GM23338 (cell line): Measurements from ENCODE around the gene CTDSPL. TPM values are rescaled to one million over a fixed set of nuclear protein-coding genes. Genes with fewer than 3 reads are reported as not detected.

Source experiments
- ATAC-seq: fragments of 200-7000 bp; cut with Tn5 transposase; 3 replicates; pipeline ENCODE4 v1.9.1; 2020
- DNase-seq: peaks from one replicate; pipeline ENCODE4 v3.0.0-alpha.2; 2015; ENCODE audit warnings: low spot score
- H2AFZ ChIP-seq: fragments of 200-600 bp; sonication (generic); 2 replicates; pipeline ENCODE4 v1.8.0; 2016; ENCODE audit warnings: antibody characterized with exemption, mild to moderate bottlenecking, moderate library complexity
- H3F3A ChIP-seq: fragments of 200-600 bp; sonication (generic); replicated peaks from 2 replicates; pipeline ENCODE4 v1.8.0; 2017; ENCODE audit warnings: antibody characterized with exemption, mixed run types, low read depth
- H3K27ac ChIP-seq: fragments of 200-600 bp; sonication (generic); 2 replicates; pipeline ENCODE4 v1.6.1; 2016; ENCODE audit warnings: low read depth
- H3K27me3 ChIP-seq: fragments of 200-600 bp; sonication (generic); 2 replicates; pipeline ENCODE4 v1.8.0; 2016; ENCODE audit warnings: mild to moderate bottlenecking, mixed run types, moderate library complexity; ENCODE audit not compliant: insufficient read depth
- H3K36me3 ChIP-seq: fragments of 200-600 bp; sonication (generic); 2 replicates; pipeline ENCODE4 v1.8.0; 2016; ENCODE audit warnings: mild to moderate bottlenecking; ENCODE audit not compliant: insufficient read depth
- H3K4me1 ChIP-seq: fragments of 200-600 bp; sonication (generic); 2 replicates; pipeline ENCODE4 v1.8.0; 2016; ENCODE audit warnings: mild to moderate bottlenecking, moderate library complexity; ENCODE audit not compliant: insufficient read depth
- H3K4me2 ChIP-seq: fragments of 200-600 bp; sonication (generic); 2 replicates; pipeline ENCODE4 v1.7.1; 2017; ENCODE audit warnings: mixed run types
- H3K4me3 ChIP-seq: fragments of 200-600 bp; sonication (generic); 2 replicates; pipeline ENCODE4 v1.6.1; 2016; ENCODE audit warnings: mixed run types
- H3K79me2 ChIP-seq: fragments of 200-600 bp; sonication (generic); replicated peaks from 2 replicates; pipeline ENCODE4 v1.8.0; 2017; ENCODE audit warnings: mild to moderate bottlenecking; ENCODE audit not compliant: insufficient read depth
- H3K9me2 ChIP-seq: fragments of 200-600 bp; sonication (generic); 2 replicates; pipeline ENCODE4 v1.8.0; 2017; ENCODE audit not compliant: insufficient read depth
- H4K20me1 ChIP-seq: fragments of 200-600 bp; sonication (generic); replicated peaks from 2 replicates; pipeline ENCODE4 v1.8.0; 2017; ENCODE audit warnings: mild to moderate bottlenecking; ENCODE audit not compliant: insufficient read depth
- H3K27ac Mint-ChIP-seq: 2 replicates; pipeline ENCODE4 v1.8.0; 2020; ENCODE audit warnings: inconsistent platforms, mild to moderate bottlenecking, moderate library complexity, mixed read lengths
- H3K27me3 Mint-ChIP-seq: 3 replicates; pipeline ENCODE4 v1.8.0; 2022; ENCODE audit warnings: low read depth, mild to moderate bottlenecking, moderate library complexity, mixed read lengths, inconsistent platforms; ENCODE audit not compliant: insufficient read depth, poor library complexity
- H3K36me3 Mint-ChIP-seq: 3 replicates; pipeline ENCODE4 v1.8.0; 2021; ENCODE audit warnings: low read depth, mild to moderate bottlenecking, inconsistent platforms, moderate library complexity, mixed read lengths
- H3K4me1 Mint-ChIP-seq: 3 replicates; pipeline ENCODE4 v1.8.0; 2020; ENCODE audit warnings: mild to moderate bottlenecking, inconsistent platforms, mixed read lengths
- H3K4me3 Mint-ChIP-seq: 3 replicates; pipeline ENCODE4 v1.8.0; 2021; ENCODE audit warnings: moderate library complexity, mild to moderate bottlenecking, inconsistent platforms, mixed read lengths
- H3K9me3 Mint-ChIP-seq: 3 replicates; pipeline ENCODE4 v1.8.0; 2020; ENCODE audit warnings: moderate library complexity, mild to moderate bottlenecking, inconsistent platforms, mixed read lengths
- CREB1 ChIP-seq: fragments of 250-450 bp; sonication (Bioruptor Pico); IDR thresholded peaks from 2 replicates; pipeline ENCODE4 v1.5.0; 2020; ENCODE audit warnings: low read depth, mild to moderate bottlenecking, moderate library complexity
- CTCF ChIP-seq, 2 experiments: fragments of 200-600 bp in 1 of 2; sonication (generic) in 1 of 2; conservative IDR thresholded peaks; 2 replicates each; pipeline versions ENCODE4 v1.5.1 to v1.6.1; 2016 to 2017; ENCODE audit warnings: antibody characterized with exemption in 2 of 2, low read depth in 2 of 2, mild to moderate bottlenecking in 2 of 2, moderate library complexity in 1 of 2
- EZH2 ChIP-seq: fragments of 200-600 bp; sonication (generic); IDR thresholded peaks from one replicate; pipeline ENCODE4 v1.8.0; 2017; ENCODE audit warnings: antibody characterized with exemption, mild to moderate bottlenecking, low read depth; ENCODE audit not compliant: unreplicated experiment
- EZH2phosphoT487 ChIP-seq: fragments of 200-600 bp; sonication (generic); IDR thresholded peaks from one replicate; pipeline ENCODE4 v1.8.1; 2018; ENCODE audit warnings: antibody characterized with exemption; ENCODE audit not compliant: unreplicated experiment
- JUNB ChIP-seq: IDR thresholded peaks from one replicate; pipeline ENCODE4 v1.6.1; 2016; ENCODE audit warnings: antibody characterized with exemption; ENCODE audit not compliant: unreplicated experiment
- NANOG ChIP-seq: IDR thresholded peaks from 2 replicates; pipeline ENCODE4 v1.6.1; 2016; ENCODE audit warnings: antibody characterized with exemption, borderline replicate concordance
- POLR2AphosphoS5 ChIP-seq: IDR thresholded peaks from 2 replicates; pipeline ENCODE4 v1.6.1; 2016; ENCODE audit warnings: antibody characterized with exemption, low read depth
- STAT1 ChIP-seq: IDR thresholded peaks from one replicate; pipeline ENCODE4 v1.6.1; 2016; ENCODE audit warnings: antibody characterized with exemption; ENCODE audit not compliant: unreplicated experiment
- ZNF114 ChIP-seq: fragments of 250-450 bp; sonication (Bioruptor Pico); IDR thresholded peaks from 2 replicates; pipeline ENCODE4 v1.5.0; 2020; ENCODE audit warnings: mild to moderate bottlenecking, moderate library complexity
- ZNF331 ChIP-seq: fragments of 250-450 bp; sonication (Bioruptor Pico); IDR thresholded peaks from 2 replicates; pipeline ENCODE4 v1.5.0; 2020; ENCODE audit warnings: low read depth, mild to moderate bottlenecking, moderate library complexity
- polyA plus RNA-seq: library from polyadenylated mRNA; unstranded; fragments of >200 nt; fragmentation: Nextera tagmentation; extraction: Ambion mirVana; gene quantifications from 2 replicates; pipeline ENCODE4 v1.2.1, GENCODE V29; 2016
- total RNA-seq: library from RNA; depleted of rRNA; stranded (reverse); fragments of >200 nt; shearing (Covaris generic); gene quantifications from 2 replicates; pipeline ENCODE4 v1.2.3, GENCODE V29; 2014
- TF ChIP-seq, protein P1 (sequence below): IDR thresholded peaks from 2 replicates; pipeline ENCODE4 v1.6.1; 2016; ENCODE audit warnings: antibody characterized with exemption
- TF ChIP-seq, protein P2 (sequence below): IDR thresholded peaks from one replicate; pipeline ENCODE4 v1.6.1; 2018; ENCODE audit warnings: antibody characterized with exemption; ENCODE audit not compliant: unreplicated experiment
- TF ChIP-seq, protein P3 (sequence below): fragments of 250-450 bp; sonication (Bioruptor Pico); IDR thresholded peaks from 2 replicates; pipeline ENCODE4 v1.5.0; 2020; ENCODE audit warnings: mild to moderate bottlenecking, moderate library complexity

The CTDSPL gene
- total and polyA plus RNA-seq, 2 experiments from 2014 or later, result 23.2 to 42.0 TPM

- no peak for ATAC-seq
Measured at GRCh38 chr3:37824954-37825328, 36.7 kb upstream of the CTDSPL start.

More at GRCh38 chr3:37824954-37825328, 36.7 kb upstream of the CTDSPL start:
- Histone ChIP-seq H3K4me3 (no peak overlapping the region), H3K4me2 (0 out of 2 replicates have a peak overlapping the region, but pooled peaks have one; percentile 5), H3K27me3 (no peaks in the 10 kb centered on the region), H3K36me3 (no peaks in the 10 kb centered on the region), H2AFZ (no peak overlapping the region), H3K4me1 (peaks cover 23% of the 10 kb centered on the region), H3K27ac (no peak overlapping the region), H3F3A (no peaks in the 10 kb centered on the region), H4K20me1 (no peaks in the 10 kb centered on the region), H3K9me2 (no peaks in the 10 kb centered on the region), H3K79me2 (no peaks in the 10 kb centered on the region)
- Mint-ChIP-seq H3K4me1 (peaks cover 24% of the 10 kb centered on the region; the same call in 2 of the 3 replicates), H3K9me3 (no peaks in the 10 kb centered on the region), H3K27me3 (no peaks in the 10 kb centered on the region), H3K36me3 (no peaks in the 10 kb centered on the region), H3K27ac (no peak overlapping the region), H3K4me3 (no peak overlapping the region)
- DNase-seq, result peak; percentile 56
- TF ChIP-seq EZH2 (no peak), JUNB (no peak), STAT1 (no peak), CTCF (conservative IDR thresholded peaks at IDR 0.05; ENCODE audit: low read depth in 2 of 2) (no peak), ZNF114 (no peak), NANOG (no peak), CREB1 (CRISPR knock-in tag) (no peak), POLR2AphosphoS5 (no peak), ZNF331 (CRISPR knock-in tag) (no peak), EZH2phosphoT487 (no peak)
- TF ChIP-seq, protein P1, sequence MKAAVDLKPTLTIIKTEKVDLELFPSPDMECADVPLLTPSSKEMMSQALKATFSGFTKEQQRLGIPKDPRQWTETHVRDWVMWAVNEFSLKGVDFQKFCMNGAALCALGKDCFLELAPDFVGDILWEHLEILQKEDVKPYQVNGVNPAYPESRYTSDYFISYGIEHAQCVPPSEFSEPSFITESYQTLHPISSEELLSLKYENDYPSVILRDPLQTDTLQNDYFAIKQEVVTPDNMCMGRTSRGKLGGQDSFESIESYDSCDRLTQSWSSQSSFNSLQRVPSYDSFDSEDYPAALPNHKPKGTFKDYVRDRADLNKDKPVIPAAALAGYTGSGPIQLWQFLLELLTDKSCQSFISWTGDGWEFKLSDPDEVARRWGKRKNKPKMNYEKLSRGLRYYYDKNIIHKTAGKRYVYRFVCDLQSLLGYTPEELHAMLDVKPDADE, result no peak
- TF ChIP-seq, protein P2, sequence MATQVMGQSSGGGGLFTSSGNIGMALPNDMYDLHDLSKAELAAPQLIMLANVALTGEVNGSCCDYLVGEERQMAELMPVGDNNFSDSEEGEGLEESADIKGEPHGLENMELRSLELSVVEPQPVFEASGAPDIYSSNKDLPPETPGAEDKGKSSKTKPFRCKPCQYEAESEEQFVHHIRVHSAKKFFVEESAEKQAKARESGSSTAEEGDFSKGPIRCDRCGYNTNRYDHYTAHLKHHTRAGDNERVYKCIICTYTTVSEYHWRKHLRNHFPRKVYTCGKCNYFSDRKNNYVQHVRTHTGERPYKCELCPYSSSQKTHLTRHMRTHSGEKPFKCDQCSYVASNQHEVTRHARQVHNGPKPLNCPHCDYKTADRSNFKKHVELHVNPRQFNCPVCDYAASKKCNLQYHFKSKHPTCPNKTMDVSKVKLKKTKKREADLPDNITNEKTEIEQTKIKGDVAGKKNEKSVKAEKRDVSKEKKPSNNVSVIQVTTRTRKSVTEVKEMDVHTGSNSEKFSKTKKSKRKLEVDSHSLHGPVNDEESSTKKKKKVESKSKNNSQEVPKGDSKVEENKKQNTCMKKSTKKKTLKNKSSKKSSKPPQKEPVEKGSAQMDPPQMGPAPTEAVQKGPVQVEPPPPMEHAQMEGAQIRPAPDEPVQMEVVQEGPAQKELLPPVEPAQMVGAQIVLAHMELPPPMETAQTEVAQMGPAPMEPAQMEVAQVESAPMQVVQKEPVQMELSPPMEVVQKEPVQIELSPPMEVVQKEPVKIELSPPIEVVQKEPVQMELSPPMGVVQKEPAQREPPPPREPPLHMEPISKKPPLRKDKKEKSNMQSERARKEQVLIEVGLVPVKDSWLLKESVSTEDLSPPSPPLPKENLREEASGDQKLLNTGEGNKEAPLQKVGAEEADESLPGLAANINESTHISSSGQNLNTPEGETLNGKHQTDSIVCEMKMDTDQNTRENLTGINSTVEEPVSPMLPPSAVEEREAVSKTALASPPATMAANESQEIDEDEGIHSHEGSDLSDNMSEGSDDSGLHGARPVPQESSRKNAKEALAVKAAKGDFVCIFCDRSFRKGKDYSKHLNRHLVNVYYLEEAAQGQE, result no peak
- TF ChIP-seq, protein P3, sequence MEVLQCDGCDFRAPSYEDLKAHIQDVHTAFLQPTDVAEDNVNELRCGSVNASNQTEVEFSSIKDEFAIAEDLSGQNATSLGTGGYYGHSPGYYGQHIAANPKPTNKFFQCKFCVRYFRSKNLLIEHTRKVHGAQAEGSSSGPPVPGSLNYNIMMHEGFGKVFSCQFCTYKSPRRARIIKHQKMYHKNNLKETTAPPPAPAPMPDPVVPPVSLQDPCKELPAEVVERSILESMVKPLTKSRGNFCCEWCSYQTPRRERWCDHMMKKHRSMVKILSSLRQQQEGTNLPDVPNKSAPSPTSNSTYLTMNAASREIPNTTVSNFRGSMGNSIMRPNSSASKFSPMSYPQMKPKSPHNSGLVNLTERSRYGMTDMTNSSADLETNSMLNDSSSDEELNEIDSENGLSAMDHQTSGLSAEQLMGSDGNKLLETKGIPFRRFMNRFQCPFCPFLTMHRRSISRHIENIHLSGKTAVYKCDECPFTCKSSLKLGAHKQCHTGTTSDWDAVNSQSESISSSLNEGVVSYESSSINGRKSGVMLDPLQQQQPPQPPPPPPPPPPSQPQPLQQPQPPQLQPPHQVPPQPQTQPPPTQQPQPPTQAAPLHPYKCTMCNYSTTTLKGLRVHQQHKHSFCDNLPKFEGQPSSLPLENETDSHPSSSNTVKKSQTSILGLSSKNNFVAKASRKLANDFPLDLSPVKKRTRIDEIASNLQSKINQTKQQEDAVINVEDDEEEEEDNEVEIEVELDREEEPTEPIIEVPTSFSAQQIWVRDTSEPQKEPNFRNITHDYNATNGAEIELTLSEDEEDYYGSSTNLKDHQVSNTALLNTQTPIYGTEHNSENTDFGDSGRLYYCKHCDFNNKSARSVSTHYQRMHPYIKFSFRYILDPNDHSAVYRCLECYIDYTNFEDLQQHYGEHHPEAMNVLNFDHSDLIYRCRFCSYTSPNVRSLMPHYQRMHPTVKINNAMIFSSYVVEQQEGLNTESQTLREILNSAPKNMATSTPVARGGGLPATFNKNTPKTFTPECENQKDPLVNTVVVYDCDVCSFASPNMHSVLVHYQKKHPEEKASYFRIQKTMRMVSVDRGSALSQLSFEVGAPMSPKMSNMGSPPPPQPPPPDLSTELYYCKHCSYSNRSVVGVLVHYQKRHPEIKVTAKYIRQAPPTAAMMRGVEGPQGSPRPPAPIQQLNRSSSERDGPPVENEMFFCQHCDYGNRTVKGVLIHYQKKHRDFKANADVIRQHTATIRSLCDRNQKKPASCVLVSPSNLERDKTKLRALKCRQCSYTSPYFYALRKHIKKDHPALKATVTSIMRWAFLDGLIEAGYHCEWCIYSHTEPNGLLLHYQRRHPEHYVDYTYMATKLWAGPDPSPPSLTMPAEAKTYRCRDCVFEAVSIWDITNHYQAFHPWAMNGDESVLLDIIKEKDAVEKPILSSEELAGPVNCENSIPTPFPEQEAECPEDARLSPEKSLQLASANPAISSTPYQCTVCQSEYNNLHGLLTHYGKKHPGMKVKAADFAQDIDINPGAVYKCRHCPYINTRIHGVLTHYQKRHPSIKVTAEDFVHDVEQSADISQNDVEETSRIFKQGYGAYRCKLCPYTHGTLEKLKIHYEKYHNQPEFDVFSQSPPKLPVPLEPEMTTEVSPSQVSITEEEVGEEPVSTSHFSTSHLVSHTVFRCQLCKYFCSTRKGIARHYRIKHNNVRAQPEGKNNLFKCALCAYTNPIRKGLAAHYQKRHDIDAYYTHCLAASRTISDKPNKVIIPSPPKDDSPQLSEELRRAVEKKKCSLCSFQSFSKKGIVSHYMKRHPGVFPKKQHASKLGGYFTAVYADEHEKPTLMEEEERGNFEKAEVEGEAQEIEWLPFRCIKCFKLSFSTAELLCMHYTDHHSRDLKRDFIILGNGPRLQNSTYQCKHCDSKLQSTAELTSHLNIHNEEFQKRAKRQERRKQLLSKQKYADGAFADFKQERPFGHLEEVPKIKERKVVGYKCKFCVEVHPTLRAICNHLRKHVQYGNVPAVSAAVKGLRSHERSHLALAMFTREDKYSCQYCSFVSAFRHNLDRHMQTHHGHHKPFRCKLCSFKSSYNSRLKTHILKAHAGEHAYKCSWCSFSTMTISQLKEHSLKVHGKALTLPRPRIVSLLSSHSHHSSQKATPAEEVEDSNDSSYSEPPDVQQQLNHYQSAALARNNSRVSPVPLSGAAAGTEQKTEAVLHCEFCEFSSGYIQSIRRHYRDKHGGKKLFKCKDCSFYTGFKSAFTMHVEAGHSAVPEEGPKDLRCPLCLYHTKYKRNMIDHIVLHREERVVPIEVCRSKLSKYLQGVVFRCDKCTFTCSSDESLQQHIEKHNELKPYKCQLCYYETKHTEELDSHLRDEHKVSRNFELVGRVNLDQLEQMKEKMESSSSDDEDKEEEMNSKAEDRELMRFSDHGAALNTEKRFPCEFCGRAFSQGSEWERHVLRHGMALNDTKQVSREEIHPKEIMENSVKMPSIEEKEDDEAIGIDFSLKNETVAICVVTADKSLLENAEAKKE, result no peak
